GM19099 (cell line): ENCODE measurements around the gene ELAPOR1.
A peak's percentile ranks its signal among the peaks of the same experiment; 100 is the strongest.

Experiments
- POLR2A ChIP-seq: IDR thresholded peaks from 3 replicates; pipeline ENCODE4 v1.6.1; 2011; ENCODE audit warnings: low read depth; ENCODE audit not compliant: insufficient read length; ENCODE audit errors: extremely low read depth

The ELAPOR1 gene

DNA sequence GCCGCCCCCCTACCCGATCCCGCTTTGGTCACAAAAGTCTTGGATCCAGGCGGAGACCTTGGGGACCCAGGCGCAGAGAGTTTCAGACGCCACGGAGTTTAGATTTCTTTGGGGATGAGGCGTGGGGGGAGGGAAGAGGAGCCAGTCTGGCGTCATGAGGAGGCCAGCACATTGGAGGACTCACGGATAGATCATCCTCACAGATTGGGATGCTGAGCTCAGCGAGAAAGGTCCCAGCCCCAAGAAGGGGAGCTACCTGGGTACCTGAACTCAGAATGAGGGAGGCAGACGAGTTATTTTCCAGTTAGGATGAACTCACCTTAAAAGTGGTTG lies 393 bp downstream of the ELAPOR1 start:
- TF ChIP-seq POLR2A = no peak

- no peak for TF ChIP-seq POLR2A
These were observed 1.8 kb downstream of the ELAPOR1 start for GRCh38 chr1:109115685-109116084.

DNA sequence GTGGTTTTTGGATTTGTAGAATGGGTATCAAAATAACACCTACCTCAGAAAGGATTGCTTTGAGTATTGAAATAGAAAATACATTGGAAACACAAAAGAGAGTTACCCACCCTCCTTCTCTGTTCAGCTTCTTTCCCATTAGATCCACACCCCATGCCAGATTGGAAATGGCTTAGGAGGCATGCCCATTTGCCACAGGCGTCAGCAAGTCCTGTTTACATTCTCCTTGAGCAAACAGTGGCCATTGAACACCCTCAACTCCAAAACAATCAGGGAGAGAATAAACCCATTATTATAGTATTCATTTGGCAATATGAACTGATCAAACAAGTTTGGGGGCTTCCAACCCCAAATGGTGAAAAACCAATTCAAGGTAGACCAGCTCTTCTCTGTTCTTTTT lies 2.4 kb downstream of the ELAPOR1 start:
- no peak for TF ChIP-seq POLR2A

- TF ChIP-seq POLR2A = no peak
These were observed 4.2 kb downstream of the ELAPOR1 start for GRCh38 chr1:109118089-109118488.

DNA sequence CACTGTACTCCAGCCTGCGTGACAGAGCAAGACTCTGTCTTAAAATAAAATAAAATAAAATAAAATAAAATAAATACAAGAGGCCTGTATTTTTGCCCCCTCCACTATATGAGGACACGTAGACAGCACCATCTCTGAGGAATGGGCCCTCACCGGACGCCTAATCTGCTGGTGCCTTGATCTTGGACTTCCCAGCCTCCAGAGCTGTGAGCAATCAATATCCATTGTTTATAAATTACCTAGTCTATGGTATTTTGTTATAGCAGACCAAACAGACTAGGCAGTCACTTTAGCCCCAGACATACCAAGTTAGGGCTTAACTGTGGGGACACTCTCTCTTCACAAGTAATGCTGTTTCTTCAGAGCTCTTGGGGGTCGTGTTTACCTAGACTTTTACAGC lies 6.4 kb downstream of the ELAPOR1 start:
- TF ChIP-seq POLR2A = no peak

DNA sequence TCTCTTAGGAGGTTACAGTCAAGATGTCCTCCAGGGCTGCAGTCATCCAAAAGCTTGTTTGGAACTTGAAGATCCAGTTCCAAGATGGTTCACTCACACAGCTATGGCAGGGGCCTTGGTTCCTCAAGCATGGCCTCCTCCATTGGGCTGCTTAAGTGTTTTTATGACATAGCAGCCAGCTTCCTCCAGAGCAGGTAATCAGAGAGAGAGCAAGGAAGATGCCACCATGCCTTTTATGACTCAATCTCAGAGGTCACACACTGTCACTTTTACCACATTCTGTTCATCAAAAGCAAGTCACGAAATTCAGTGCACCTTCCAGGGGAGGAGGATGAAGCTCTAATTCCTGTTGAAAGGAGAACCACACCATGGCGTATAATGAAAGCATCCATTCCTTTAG lies 17.1 kb downstream of the ELAPOR1 start:
- TF ChIP-seq POLR2A = no peak

DNA sequence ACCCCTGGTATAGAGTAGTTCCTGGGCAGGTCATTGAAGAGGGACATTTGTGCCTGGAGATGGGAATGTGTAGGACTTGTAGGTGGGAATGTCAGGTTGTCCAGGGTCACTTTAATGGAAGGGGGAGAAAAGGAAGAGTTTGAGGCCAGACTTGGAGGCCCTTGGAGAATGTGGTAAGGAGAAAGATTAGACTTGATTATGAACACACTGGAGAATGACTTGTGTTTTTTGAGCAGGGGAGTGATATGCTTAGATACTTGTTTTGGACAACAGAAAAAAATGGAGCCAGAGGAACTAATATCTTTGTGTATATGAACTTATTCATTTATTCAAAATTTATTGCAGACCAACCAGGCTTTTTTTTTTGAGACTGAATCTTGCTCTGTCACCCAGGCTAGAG lies 17.9 kb downstream of the ELAPOR1 start:
- TF ChIP-seq POLR2A = no peak

DNA sequence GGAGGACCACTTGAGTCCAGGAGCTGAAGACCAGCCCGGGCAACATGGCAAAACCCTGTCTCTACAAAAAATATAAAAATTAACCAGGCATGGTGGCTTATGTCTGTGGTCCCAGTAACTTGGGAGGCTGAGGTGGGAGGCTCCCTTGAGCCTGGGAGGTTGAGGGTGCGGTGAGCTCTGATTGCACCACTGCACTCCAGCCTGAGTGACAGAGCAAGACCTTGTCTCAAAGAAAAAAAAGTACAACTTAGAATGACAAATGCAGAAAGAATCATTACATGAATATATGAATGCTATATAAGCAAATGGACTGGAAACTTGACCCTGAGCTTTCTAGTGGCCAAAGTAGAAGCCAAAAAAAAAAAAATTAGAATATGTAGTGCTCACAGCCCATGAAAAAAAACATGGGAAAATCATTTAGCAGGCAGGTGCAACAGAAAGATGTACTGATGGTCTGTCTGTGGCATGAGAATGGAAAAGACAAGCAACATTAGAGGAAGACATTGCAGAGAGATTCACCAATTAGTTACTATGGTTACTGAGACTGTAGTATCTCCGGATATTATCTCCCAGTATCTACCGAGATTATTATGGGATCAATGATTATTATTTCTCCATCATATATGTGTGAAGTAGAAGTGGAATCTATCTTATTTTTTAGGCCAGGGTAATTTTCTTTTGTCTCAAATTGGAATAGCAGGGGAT lies 19.2 kb downstream of the ELAPOR1 start:
- no peak for TF ChIP-seq POLR2A

GRCh38 chr1:109133815-109134214 lies 19.9 kb downstream of the ELAPOR1 start:
- peak; percentile 32 for TF ChIP-seq POLR2A

- TF ChIP-seq POLR2A = no peak
These were observed 20.5 kb downstream of the ELAPOR1 start for GRCh38 chr1:109134423-109134822.

DNA sequence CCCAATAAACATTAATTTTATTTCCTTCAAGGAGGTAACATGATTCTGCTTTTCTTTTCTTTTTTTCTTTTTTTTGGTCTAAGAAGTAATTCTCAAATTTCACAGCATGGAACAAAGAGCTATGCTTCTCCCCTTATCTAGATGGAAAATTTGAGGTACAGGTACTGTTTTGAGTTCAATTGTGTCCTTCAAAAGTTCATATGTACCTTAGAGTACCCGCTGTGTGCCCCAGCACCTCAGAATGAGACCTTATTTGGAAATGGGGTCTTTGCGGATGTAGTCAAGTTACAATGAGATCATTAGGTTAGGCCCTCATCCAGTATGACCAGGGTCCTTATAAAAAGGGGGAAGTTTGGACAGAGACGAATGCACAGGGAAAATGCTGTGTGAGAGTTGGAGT lies 22.0 kb downstream of the ELAPOR1 start:
- no peak for TF ChIP-seq POLR2A

- TF ChIP-seq POLR2A = no peak
These were observed 22.9 kb downstream of the ELAPOR1 start for GRCh38 chr1:109136766-109137165.

DNA sequence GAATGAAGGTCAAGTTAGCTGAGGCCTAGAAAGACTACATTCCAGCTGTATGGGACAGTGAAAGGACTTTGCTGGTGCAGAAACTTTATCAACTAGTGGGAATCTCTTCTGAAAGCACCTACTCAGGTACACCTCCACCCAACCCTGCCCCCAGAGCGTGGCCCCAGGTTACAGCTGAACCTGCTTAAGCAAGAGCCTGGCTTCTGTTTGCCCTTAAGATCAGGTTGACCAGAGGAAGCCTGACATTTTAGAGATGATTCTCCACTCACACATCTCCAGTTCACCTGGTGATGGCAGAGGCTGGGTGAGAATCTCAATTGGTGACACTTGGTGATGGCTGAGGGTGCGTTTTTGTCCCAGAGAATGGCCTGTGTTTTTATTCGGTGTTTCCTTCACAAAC lies 24.0 kb downstream of the ELAPOR1 start:
- TF ChIP-seq POLR2A = no peak

- no peak for TF ChIP-seq POLR2A
These were observed 24.4 kb downstream of the ELAPOR1 start for GRCh38 chr1:109138358-109138757.

DNA sequence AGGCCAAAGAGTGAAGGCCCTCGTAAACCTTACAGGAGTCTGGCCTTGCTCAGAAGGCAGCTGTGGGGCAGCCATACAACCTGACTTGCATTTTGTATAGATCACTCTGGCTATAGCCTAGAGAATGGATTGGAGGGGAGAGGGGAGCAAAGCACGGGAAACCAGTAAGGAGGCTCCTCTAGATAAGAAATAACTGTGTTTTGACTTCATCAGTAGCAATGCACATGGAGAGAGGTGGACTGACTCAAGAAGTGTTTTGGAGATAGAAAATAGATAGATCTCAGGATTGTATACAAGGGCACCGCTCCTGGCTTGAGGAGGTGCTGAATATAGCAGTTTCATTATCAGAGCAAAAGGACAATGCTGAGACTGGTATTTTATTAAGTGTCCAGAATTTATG lies 26.5 kb downstream of the ELAPOR1 start:
- TF ChIP-seq POLR2A = no peak

DNA sequence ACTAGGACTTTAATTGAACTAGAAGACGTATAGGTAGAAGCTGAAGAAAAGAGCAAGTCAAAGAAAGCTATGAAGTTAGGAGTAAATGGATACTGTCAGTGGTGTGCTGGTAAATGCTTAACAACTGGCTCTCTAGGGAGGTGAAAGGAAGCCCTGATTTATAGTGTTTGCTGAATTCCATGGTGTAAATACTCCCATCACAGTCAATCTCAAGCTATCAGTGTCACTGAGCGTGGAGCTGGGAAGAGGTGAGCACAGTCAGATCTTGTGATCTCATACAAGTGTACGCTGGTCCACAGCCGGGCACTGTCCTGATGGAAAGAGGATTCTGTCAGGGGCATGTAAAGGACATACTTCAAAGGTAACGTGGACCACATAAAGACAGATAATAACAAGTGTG lies 28.3 kb downstream of the ELAPOR1 start:
- no peak for TF ChIP-seq POLR2A

DNA sequence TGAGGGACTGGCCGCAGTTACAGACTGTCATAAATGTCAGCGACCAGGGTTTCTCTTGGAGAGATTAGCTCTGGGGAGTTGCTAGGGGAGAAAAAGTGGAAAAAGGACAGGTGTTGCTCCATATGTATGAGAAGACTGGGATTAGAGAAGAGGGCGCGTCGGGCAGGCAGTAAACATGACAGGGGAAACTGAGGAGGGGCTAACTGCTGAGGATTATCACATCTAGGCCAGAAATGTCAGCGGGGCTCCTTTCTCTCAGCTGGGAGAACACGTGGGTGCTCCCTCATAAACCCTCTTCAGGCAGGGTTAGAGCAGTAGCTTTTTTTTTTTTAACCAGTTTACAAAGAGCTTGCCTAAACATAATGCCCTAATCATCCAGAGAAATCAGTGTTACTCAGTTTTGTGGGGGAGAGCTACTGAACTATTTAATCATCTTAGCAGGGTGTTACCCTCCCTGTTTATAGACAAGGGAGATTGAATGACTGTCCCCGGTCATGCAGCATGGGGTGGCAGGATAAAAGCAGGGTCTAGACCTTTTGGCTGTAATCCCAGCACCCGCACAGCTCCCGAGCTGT lies 35.2 kb downstream of the ELAPOR1 start:
- TF ChIP-seq POLR2A = no peak
